Activated CD4-positive, CD25-positive, alpha-beta regulatory T cell treated with anti-CD3 and anti-CD28 coated beads, Interleukin-2, amount 50 U/mL, for 24 hours (primary cell): ENCODE results near the gene FBXW12.

Experiments used
- ATAC-seq, 2 donors: fragments of 150-1000 bp; cut with Tn5 transposase; one replicate each; pipeline ENCODE4 v1.10.0; 2021; ENCODE audit warnings: mild to moderate bottlenecking in 1 of 2, moderate library complexity in 1 of 2

FBXW12 gene

GRCh38 chr3:48409291-48410201, 37.5 kb downstream of the FBXW12 start:
- ATAC-seq: no peak

GRCh38 chr3:48410205-48411040, 38.4 kb downstream of the FBXW12 start:
- no peak for ATAC-seq

GRCh38 chr3:48411041-48411588, 39.1 kb downstream of the FBXW12 start:
- no peak for ATAC-seq

- ATAC-seq: no peak
These were observed 39.8 kb downstream of the FBXW12 start for GRCh38 chr3:48411606-48412374.

GRCh38 chr3:48412375-48413001, 40.5 kb downstream of the FBXW12 start:
- no peak for ATAC-seq

GRCh38 chr3:48413086-48413485, 41.1 kb downstream of the FBXW12 start:
- no peak for ATAC-seq

GRCh38 chr3:48413611-48414010, 41.6 kb downstream of the FBXW12 start:
- ATAC-seq: no peak

- ATAC-seq: no peak
These were observed 42.6 kb downstream of the FBXW12 start for GRCh38 chr3:48414376-48415250.

- ATAC-seq: no peak
These were observed 43.4 kb downstream of the FBXW12 start for GRCh38 chr3:48415251-48415953.

GRCh38 chr3:48416091-48416505, 44.1 kb downstream of the FBXW12 start:
- ATAC-seq: no peak

- ATAC-seq: no peak
These were observed 44.5 kb downstream of the FBXW12 start for GRCh38 chr3:48416546-48416945.

- ATAC-seq: no peak
These were observed 45.6 kb downstream of the FBXW12 start for GRCh38 chr3:48417529-48418108.

- no peak for ATAC-seq
These were observed 46.1 kb downstream of the FBXW12 start for GRCh38 chr3:48418140-48418539.

- ATAC-seq: no peak
These were observed 46.6 kb downstream of the FBXW12 start for GRCh38 chr3:48418651-48419050.

GRCh38 chr3:48419149-48419548, 47.1 kb downstream of the FBXW12 start:
- ATAC-seq: no peak

- no peak for ATAC-seq
These were observed 47.6 kb downstream of the FBXW12 start for GRCh38 chr3:48419597-48419996.

- ATAC-seq: no peak
These were observed 48.5 kb downstream of the FBXW12 start for GRCh38 chr3:48420561-48420960.

- no peak for ATAC-seq
These were observed 50.3 kb downstream of the FBXW12 start for GRCh38 chr3:48422272-48422671.

GRCh38 chr3:48422681-48423080, 50.7 kb downstream of the FBXW12 start:
- ATAC-seq: no peak
